GM13976 (cell line): ENCODE results near the gene FOXK1.

Source experiments
- DNase-seq: peaks from one replicate; pipeline ENCODE4 v3.0.0; 2012; ENCODE audit warnings: low spot score
- in situ Hi-C: fragments of 300-500 bp; cut with MboI; formaldehyde crosslinking; loops from one replicate; pipeline ENCODE4 v1.12.0; 2022; ENCODE audit warnings: low sequenced_read_pairs, mixed read lengths, inconsistent platforms; ENCODE audit not compliant: unreplicated experiment
- TF ChIP-seq, protein P1 (sequence below): IDR thresholded peaks from 2 replicates; pipeline ENCODE4 v1.5.1; 2012; ENCODE audit warnings: borderline replicate concordance, mild to moderate bottlenecking; ENCODE audit not compliant: insufficient read depth; ENCODE audit errors: extremely low read depth, missing control alignments, control extremely low read depth

The FOXK1 gene

DNA sequence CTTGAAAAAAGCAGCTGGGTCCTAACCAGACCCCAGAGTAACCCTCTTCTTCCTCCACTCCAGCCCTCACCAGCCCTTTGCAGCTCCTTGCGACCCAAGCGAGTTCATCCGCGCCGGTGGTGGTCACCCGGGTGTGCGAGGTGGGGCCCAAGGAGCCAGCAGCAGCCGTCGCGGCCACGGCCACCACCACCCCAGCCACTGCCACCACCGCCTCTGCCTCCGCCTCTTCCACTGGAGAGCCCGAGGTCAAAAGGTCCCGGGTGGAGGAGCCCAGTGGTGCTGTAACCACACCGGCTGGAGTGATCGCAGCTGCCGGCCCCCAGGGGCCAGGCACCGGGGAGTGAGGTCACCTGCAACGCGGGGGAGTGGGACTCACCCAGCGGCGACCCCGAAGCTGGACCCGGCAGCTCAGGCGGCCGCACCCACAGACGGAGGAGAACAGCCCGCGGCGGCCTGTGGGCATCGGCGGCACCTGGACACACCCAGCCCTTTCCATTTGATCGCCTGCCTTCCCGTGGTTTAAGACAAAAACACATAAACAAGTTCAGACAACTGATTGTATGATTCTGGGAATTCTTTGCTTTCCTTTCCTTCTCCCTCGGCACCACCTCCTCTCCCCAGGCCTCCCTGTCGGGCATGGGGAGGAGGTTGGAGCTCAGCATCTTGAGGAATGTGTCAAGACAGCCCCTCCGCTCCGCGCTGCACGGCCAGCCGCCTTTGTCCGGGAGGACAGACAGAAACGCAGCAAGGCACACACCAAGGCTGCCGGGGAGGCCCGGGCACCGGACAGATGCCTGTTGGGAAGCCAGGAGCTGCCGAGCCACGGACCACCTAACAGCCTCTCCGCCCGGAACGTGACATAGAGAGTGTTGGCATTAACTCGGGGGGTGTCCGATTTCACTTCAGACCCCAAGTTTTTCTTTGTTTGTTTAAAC lies 80.3 kb downstream of the FOXK1 start:
- in situ Hi-C loops, result loop anchor here (25.0 kb wide), 1 partner anchor 150 kb away; no protein-coding TSS in a partner anchor
- TF ChIP-seq, protein P1, sequence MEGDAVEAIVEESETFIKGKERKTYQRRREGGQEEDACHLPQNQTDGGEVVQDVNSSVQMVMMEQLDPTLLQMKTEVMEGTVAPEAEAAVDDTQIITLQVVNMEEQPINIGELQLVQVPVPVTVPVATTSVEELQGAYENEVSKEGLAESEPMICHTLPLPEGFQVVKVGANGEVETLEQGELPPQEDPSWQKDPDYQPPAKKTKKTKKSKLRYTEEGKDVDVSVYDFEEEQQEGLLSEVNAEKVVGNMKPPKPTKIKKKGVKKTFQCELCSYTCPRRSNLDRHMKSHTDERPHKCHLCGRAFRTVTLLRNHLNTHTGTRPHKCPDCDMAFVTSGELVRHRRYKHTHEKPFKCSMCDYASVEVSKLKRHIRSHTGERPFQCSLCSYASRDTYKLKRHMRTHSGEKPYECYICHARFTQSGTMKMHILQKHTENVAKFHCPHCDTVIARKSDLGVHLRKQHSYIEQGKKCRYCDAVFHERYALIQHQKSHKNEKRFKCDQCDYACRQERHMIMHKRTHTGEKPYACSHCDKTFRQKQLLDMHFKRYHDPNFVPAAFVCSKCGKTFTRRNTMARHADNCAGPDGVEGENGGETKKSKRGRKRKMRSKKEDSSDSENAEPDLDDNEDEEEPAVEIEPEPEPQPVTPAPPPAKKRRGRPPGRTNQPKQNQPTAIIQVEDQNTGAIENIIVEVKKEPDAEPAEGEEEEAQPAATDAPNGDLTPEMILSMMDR, result no peak
- no peak for DNase-seq

DNA sequence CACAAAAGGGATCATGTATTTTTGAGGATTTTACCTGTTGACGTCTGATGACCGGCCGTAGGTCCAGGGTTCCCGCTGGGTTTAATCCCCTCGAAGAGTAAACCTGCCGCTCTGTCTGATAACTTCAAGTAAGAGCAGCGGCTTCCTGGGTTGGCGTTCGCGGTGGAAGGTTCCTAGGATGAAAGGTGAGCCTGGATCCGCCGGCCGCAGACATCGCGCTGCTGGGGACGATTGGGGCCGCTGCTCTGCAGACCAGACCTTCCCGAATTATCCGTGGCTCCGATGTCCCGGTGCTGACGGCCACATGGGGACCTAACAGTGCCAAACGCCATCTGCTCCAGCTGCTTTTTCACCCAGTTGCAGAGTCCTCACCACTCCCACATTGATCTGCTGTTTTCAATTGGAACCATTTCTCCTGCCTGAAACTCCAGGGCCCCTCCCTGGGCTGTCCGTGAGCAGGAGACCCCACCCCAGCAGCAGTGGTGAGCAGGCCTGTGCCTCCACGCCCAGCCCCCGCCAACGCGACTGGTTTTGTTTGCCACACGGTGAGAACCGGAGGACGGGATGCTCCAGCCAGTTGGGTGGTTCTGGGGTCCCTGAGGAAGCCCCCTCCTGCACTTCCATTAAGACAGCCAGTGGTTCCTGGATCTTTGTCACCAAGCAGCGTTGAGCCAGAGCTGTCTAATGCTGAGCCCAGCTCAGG lies 81.1 kb downstream of the FOXK1 start:
- in situ Hi-C loops, result loop anchor here (25.0 kb wide), 1 partner anchor 151 kb away; no protein-coding TSS in a partner anchor
- no peak for DNase-seq
- TF ChIP-seq, protein P1, result no peak

DNA sequence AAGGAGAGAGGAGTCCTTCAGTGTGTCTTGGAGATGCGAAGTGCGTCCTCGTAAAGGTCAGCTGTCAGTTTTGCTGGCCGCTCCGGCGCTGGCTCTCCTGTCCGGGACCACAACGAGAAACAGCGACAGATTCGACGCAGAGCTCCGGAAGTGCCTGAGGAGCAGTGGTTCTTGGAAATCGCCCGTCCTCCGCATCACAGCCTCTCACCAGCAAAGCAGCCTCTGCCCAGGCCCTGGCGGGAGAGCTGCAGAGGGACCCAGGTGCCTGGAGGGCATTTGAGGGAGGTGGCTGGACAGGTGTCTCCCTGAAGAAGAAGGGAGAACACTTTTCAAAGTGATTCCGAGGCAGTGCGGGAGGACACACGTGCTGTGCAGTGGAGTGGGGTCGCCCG lies 81.7 kb downstream of the FOXK1 start:
- in situ Hi-C loops, result loop anchor here (25.0 kb wide), 1 partner anchor 151 kb away; no protein-coding TSS in a partner anchor
- TF ChIP-seq, protein P1, result no peak
- DNase-seq, result no peak

DNA sequence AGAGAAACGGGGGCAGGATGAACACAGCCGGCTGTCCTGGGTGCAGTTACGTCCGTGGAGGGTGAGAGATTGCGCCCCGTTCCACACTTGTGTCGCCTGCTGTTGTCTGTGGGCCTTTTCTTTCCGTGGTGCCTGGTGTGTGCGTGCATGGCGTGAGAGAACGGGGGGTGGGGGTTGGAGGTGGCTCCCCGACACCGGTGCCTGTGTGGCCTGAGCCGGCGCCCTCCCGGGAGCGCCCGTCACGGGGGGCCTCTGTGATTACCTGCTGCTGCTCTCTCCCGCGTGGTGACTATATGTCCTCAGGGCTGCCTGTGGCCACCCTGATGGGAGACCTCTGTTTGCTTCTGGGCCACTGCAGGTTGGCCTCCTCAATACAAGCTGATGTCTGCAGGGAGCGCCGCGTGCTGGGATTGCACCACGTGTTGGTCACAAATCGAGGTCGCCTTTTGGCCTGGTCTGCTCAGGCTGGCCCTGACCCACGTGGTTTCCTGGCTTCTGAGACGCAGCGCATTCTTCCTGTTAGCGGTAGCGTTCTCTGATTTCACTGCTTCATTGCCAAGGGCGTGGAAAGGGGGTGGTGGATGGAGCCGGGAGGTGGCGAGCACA lies 82.4 kb downstream of the FOXK1 start:
- in situ Hi-C loops, result loop anchor here (25.0 kb wide), 1 partner anchor 152 kb away; no protein-coding TSS in a partner anchor
- DNase-seq, result no peak
- TF ChIP-seq, protein P1, result no peak

DNA sequence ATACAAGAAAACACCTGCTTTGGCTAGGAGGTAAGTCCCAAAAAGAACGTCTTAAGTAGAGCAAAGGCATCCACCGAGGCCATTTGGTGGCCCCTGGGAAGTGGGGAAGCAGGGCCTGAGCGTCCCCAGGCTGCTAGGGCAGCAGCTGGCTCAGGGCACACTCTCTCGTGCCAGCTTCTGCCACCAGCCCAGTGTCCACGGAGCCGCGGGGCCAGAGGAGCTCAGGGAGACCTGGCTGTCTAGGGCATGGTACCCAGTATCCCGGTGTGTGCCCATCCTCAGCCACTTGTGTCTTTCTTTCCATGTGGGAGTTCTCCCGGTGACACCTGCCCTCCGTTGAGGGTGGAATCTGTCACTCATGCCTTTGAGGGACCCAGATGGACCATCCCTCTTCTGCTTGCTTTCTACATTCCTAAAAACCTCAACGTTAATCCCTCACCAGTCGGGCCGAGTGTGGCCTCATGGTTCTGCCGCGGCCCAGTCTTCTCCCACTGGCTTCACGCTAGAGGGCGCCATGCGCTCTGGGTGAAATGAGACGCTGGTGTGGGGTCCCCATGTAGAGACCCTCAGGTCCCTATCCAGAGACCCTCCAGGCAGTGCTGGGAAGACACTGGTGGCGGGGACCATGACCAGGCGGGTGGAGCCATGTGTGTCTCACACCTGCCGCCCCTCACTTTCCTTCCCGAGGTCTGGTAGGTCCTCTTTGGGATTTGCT lies 83.8 kb downstream of the FOXK1 start:
- no peak for DNase-seq
- in situ Hi-C loops, result loop anchor here (25.0 kb wide), 1 partner anchor 154 kb away; no protein-coding TSS in a partner anchor
- TF ChIP-seq, protein P1, result no peak
